Ishikawa (cell line): ENCODE data around the gene ADH6.

ENCODE experiments used
- CEBPB ChIP-seq: IDR thresholded peaks from 2 replicates; pipeline ENCODE4 v1.6.1; 2012
- CREB1 ChIP-seq: IDR thresholded peaks from 2 replicates; pipeline ENCODE4 v1.6.1; 2012; ENCODE audit warnings: low read depth
- EGR1 ChIP-seq: IDR thresholded peaks from 2 replicates; pipeline ENCODE4 v1.6.1; 2012
- EP300 ChIP-seq: IDR thresholded peaks from 2 replicates; pipeline ENCODE4 v1.6.1; 2012; ENCODE audit warnings: borderline replicate concordance
- NFIC ChIP-seq: IDR thresholded peaks from 2 replicates; pipeline ENCODE4 v1.6.1; 2012
- RAD21 ChIP-seq: IDR thresholded peaks from 2 replicates; pipeline ENCODE4 v1.6.1; 2012; ENCODE audit warnings: low read depth
- TAF1 ChIP-seq: IDR thresholded peaks from 2 replicates; pipeline ENCODE4 v1.6.1; 2012; ENCODE audit warnings: low read depth, mild to moderate bottlenecking
- TCF12 ChIP-seq: IDR thresholded peaks from 2 replicates; pipeline ENCODE4 v1.6.1; 2012; ENCODE audit warnings: low read depth
- TEAD4 ChIP-seq: IDR thresholded peaks from 2 replicates; pipeline ENCODE4 v1.6.1; 2012
- YY1 ChIP-seq: IDR thresholded peaks from 2 replicates; pipeline ENCODE4 v1.6.1; 2012; ENCODE audit warnings: low read depth
- ZBTB7A ChIP-seq: IDR thresholded peaks from 2 replicates; pipeline ENCODE4 v1.6.1; 2012; ENCODE audit warnings: low read depth
- TF ChIP-seq, protein P1 (sequence below): IDR thresholded peaks from 2 replicates; pipeline ENCODE4 v1.6.1; 2012; ENCODE audit warnings: low read depth, mild to moderate bottlenecking
- TF ChIP-seq, protein P2 (sequence below): IDR thresholded peaks from 2 replicates; pipeline ENCODE4 v1.6.1; 2012
- TF ChIP-seq, protein P3 (sequence below): IDR thresholded peaks from 2 replicates; pipeline ENCODE4 v1.6.1; 2012

DNA sequence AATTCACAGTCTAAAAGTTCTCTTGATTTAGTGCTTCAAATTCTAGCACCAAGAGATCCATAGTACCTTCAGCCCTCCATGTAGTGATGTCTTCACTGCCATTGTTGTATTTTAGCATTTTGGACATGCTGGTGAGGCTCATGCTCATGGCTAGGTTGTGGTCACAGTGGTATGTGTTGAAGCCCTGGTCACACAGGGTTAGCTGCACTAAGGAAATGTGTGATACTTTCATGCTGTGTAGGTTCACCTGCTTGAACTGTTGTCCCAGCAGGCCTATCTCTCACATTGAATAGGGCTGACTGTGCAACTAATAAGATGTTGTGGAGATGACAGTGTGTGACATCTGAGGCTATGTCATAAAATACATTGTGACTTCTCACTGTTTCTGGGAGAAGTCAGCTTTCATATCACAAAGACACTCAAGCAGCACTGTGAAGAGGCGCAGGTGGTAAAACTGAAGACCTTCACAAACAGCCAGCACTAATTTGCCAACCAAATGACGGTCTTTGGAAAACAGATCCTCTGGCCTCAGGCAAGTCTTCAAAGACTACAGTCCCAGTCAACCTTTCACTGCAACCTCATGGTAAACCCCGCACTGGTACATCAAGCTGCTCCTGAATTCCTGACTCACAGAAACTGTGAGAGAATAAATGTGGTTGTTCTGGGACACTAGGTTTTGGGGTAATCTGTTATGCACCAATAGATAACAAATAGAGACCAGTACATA lies 57.5 kb downstream of the ADH6 start:
- TF ChIP-seq EP300 (no peak), YY1 (no peak), EGR1 (no peak), RAD21 (no peak), TCF12 (no peak), CREB1 (no peak), TEAD4 (no peak), CEBPB (no peak), ZBTB7A (no peak), TAF1 (no peak), NFIC (no peak)
- TF ChIP-seq, protein P1, sequence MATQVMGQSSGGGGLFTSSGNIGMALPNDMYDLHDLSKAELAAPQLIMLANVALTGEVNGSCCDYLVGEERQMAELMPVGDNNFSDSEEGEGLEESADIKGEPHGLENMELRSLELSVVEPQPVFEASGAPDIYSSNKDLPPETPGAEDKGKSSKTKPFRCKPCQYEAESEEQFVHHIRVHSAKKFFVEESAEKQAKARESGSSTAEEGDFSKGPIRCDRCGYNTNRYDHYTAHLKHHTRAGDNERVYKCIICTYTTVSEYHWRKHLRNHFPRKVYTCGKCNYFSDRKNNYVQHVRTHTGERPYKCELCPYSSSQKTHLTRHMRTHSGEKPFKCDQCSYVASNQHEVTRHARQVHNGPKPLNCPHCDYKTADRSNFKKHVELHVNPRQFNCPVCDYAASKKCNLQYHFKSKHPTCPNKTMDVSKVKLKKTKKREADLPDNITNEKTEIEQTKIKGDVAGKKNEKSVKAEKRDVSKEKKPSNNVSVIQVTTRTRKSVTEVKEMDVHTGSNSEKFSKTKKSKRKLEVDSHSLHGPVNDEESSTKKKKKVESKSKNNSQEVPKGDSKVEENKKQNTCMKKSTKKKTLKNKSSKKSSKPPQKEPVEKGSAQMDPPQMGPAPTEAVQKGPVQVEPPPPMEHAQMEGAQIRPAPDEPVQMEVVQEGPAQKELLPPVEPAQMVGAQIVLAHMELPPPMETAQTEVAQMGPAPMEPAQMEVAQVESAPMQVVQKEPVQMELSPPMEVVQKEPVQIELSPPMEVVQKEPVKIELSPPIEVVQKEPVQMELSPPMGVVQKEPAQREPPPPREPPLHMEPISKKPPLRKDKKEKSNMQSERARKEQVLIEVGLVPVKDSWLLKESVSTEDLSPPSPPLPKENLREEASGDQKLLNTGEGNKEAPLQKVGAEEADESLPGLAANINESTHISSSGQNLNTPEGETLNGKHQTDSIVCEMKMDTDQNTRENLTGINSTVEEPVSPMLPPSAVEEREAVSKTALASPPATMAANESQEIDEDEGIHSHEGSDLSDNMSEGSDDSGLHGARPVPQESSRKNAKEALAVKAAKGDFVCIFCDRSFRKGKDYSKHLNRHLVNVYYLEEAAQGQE: no peak
- TF ChIP-seq, protein P2, sequence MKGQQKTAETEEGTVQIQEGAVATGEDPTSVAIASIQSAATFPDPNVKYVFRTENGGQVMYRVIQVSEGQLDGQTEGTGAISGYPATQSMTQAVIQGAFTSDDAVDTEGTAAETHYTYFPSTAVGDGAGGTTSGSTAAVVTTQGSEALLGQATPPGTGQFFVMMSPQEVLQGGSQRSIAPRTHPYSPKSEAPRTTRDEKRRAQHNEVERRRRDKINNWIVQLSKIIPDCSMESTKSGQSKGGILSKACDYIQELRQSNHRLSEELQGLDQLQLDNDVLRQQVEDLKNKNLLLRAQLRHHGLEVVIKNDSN: no peak
- TF ChIP-seq, protein P3, sequence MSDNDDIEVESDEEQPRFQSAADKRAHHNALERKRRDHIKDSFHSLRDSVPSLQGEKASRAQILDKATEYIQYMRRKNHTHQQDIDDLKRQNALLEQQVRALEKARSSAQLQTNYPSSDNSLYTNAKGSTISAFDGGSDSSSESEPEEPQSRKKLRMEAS: no peak
